HG03565 (cell line): ENCODE data around the gene CD151.

Source experiments
- ATAC-seq: cut with Tn5 transposase; IDR thresholded peaks from one replicate; pipeline ENCODE4 v1.9.1; 2021; ENCODE audit warnings: mild to moderate bottlenecking, moderate library complexity; ENCODE audit not compliant: unreplicated experiment

Gene CD151

DNA sequence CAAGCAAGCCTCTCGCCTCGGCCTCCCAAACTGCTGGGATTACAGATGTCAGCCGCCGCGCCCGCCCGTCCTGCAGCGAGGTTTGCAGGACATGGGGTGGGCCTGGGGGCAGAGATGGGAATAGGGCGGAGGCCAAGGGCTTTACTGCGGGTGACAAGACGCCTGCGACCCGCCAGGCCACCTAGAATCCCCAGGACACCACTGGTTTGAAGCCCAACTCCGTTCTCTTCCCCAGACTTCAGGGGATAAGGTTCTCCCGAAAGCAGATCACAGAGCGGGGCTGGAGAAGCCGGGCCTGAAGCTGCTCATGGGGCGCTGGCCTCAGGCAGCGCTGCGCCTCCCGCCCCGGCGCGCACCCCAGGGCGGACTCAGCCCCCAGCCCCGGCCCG lies 9.2 kb downstream of the CD151 start:
- no peak for ATAC-seq

DNA sequence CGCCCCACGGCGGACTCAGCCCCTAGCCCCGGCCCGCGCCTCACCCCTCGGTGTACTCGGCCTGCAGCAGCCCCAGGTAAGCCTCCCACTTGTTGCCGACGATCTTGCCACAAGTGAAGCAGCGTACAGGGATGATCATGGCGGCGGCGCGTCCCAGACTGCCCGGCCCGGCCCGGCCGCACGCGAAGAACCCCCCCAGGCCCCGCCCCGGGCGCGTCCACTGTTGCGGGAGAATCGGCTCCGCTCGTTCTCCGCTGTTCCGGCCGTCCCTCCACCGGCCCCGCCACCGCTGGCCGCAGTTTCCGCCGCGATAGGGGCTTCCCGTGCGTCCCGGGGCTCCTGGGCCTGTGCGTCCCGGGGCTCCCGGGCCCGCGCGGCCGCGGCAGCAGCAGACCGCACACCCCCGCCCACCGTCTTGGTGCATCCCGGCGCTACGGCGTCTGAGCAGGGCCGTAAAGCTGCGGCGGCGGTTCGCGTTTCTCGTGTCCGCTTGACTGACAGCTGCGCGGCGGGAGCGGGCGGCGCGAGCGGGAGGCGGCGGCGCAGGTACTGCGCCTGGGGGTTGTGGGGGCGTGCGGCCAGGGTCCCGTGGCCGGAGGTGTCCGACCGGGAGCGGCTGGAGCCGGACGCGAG lies 9.7 kb downstream of the CD151 start, which contains the start of the genes POLR2L and TSPAN4:
Gene POLR2L, minus strand, starts transcription at position 160 of the 633 bp plus-strand sequence. Its CDS starts 21 bp downstream, at position 139.
Gene TSPAN4, plus strand, starts transcription at position 483 of the 633 bp plus-strand sequence. CDS start 7,453 bp downstream, outside the sequence.
- peak; percentile 57 for ATAC-seq

DNA sequence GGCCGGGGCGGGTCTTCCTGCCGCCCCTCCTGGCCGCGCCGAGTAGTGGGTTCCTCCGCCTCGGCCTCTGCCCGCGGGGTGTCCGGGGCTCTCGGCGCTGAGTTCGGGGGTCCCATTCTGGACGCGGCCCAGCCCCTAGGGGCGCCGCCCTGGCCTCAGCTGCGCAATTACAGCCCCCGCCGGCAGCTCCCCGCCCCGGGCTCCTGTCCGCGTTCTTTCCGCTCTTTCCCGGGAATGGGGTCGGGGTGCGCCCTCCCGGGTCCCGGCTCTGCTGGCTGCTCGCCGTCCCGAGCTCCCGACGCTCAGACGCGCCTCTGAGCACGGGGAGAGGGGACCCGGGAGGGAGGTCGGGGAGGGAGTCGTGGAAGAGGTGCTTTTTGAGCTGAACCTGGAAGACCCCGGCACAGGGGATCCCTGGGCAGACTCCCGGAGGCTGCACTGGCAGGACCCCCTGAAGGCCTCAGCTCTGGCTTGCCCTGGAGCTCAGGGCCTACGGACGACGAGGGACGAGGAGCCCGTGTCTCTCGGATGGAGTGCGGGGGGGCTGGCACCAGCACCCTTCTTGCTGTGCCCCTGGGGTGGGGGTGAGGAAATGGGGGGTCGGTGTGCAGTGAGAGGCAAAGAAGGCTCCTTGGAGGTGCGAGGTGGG lies 10.5 kb downstream of the CD151 start:
- no peak for ATAC-seq

DNA sequence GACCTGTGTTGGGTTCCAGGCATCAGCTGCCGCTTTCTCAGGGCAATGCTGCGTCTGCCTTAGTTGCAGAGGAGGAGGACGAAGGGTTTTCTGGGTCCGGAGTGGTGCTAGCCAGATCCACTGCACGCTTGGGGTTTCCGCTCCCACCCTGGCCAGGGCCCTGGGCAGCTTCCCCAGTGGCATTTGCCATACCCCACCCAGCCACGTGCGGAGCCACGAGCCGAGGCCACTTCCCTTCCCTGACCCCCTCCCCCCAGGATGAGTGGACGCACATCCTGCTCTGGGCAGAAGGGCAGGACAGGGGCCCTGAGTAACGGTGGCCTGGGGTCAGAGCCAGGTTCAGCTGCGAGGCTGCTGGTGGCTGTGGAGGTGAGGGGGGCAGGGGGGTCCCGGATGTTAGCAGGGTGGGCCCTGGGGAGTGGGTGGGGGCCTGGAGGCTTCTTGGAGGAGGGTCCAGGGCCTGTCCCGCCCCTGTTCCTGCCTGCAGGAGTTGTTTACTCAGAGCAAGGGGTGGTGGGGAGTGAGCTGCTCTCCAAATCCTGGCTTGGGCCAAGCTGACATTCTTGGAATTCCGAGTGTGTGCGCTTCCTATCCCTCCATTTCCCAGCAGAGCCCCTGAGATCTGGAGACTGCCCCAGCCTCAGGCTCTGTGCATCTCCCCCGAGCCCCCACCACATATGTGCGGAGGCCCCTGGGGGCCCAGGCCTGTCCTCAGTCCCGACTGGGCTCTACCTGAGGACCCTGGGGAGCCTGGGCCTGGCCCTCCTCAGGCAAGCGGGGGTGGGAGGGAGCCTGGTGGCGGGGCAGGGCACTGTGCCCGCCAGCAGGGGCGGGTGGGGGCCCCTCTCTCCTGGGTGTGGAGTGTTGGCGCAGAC lies 11.3 kb downstream of the CD151 start:
- ATAC-seq: no peak

DNA sequence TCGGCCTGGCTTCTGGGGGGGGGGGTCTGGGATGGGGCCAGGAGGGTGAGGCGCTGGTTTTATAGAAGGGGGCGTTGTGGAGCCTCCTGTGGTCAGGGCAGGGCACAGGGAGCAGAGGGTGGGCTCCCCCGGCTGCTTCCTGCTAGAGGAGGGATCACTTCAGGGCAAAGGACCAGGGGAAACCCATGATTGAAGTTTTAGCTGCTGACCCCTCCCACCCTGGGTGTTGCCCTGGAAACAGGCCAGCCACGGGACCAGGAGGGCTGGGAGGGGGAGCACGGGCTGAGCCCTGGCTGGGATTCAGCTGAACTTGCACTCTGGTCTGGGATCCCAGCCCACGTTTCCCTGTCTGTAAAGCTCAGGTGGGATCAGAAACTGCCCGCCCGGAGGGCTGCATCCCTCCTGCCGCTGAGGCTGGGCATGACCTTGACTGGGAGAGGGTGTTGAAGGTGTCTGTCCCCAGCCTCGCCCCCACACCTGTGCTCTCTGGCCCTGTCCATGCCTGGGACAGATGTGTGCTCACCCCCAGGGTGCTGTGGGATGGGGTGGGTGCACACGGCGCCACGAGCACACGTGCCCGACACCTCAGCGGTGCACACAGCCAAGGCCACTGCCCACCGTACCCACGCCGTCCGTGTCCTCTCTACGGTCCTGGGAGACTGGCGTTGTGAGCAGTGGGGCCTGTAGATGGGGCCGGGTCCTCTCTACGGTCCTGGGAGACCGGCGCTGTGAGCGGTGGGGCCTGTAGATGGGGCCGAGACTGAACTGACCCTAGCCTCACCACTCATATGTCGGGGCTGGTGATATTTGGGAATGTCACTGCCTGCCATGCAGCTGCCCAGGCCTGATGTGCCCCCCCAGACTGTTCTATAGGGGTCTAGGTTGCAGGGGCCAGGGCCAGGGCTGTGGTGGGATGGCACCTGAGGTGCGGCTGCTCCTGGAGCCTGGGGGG lies 12.2 kb downstream of the CD151 start:
- no peak for ATAC-seq

DNA sequence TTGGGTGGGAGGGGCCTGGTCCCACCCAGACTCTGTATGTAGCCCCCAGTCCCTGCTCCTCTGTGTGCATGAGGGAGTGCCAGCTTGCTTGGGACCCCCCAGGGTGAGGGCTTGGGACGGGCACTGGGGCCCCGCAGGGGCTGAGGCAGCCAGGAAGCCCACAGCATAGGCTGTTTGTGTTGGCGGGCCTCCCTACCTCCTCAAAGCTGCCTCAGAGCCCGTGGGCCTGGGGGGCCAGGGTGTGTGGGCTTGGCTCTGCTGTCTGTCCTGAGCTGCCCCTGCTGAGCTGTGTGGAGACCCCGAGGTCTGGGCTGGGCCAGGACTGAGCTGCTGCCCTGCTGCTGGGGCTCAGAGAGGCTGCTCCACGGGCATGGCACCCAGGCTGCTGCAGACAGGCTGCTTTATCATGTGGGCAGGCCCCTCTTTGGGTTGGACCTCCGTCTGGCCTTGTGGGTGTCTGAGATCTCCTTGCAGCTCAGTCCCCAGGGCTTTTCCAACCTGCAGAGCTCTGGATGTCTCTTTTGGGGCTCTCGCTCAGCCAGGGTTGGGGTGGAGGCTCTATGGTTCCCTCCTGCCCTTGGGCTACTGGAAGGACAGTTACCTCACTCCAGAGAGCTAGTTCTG lies 13.2 kb downstream of the CD151 start:
- no peak for ATAC-seq

DNA sequence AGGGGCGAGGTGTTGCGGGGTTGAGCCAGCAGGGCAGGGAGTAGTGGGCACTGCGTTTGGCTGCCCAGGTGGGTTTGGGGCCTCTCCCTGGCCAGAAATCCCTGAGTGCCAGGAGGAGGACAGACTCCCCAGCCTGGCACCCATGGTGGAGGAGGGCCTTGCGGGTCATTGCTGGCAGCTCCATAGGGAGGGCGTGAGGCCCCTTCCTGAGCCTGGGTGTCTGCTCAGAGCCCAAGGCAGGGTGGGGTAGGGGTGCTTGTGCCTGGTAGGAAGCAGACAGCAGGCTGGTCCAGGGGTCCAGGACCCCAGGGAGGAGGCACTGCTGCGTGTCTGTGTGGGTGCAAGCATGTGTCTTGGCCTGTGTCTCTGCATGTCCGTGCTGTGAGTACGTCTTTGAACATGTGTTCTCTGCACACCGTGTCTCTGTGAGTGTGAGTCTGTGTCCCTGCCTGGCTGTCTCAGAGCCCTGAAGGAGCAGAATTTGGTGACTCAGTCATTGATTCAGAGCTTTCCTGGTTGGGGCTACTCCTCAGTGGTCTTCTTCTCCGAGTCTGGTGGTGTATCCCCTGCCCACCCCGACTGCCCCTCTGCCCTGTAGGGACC lies 13.8 kb downstream of the CD151 start:
- ATAC-seq: no peak

DNA sequence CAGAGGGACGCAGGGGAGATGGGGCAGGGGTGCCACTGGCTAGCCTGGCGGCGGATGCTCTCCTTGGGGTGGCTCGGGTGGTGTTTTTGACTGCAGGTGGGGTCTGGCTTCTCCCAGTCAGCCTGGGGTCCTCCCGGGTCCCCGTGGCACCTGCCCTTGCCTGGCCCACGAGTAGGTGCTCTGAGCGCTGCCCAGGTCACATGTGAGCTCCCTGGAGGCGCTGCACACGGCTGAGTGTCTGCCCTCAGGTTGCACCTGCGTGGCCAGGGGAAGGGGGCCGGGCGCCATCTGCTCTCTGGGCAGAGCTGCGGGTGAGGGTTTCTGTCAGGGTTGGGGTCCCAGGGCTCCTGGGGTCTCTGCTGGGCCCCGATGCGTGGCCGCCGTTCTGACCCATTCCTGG lies 15.1 kb downstream of the CD151 start:
- no peak for ATAC-seq

DNA sequence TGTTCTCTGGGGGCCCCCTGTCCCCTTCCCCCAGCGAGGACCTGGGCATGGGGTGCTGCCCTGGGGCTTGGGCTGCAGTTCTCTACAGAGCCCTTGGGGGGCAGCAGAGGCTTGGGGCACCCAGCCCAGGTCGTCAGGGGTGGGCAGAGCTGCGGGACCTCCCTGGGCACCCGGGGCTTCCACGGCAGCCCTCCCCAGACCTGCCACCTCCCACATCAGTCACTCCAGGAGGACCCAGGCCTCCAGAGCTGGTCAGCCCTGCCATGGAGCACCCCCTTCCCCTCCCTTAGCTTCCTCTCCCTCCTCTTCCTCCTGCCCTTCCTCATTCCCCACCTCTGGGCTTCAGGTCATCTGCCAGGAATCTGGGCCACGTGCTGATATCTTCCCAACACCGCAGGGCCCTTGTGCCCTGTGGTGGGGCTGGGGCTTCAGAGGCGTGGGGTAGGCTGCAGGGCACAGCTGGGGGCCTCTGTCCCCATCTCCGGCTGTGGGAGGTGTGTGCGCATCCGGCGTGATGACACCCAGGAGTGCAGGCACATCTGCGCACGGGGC lies 15.7 kb downstream of the CD151 start:
- ATAC-seq: no peak

DNA sequence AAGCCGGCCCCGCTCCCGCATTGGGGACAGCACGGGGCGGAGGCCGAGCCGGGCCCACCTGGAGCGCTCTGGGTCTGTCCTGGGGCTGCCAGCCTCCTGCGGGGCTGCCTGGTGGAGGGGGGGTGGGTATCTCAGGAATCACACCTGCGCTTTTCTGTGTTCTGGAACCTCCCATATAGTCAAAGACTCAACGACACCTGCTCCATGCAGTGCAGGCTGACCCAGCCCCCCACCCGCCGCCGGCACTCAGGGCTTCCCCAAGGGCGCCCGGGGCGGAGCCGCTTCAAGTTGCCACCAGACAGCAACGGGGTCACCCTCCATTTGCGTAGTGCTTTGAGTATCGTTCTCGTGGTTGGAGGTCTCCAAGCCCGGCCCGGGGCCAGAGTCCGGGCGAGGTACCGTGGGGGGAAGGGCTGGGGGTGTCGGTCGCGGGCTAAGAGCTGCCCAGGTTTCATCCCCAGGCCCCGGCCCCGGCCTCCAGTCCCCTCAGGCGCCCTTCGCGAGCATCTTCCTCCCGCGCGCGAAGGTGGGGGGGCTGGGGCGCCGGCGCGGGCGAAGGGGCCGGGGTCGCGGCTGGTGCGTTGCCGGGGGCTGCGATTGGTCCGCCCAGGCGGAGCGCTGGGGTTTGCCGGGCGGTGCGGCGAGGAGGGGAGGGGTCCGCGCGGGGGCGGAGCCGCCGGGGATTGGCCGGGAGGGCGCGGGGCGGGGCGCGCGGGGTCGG lies 16.5 kb downstream of the CD151 start:
- no peak for ATAC-seq

DNA sequence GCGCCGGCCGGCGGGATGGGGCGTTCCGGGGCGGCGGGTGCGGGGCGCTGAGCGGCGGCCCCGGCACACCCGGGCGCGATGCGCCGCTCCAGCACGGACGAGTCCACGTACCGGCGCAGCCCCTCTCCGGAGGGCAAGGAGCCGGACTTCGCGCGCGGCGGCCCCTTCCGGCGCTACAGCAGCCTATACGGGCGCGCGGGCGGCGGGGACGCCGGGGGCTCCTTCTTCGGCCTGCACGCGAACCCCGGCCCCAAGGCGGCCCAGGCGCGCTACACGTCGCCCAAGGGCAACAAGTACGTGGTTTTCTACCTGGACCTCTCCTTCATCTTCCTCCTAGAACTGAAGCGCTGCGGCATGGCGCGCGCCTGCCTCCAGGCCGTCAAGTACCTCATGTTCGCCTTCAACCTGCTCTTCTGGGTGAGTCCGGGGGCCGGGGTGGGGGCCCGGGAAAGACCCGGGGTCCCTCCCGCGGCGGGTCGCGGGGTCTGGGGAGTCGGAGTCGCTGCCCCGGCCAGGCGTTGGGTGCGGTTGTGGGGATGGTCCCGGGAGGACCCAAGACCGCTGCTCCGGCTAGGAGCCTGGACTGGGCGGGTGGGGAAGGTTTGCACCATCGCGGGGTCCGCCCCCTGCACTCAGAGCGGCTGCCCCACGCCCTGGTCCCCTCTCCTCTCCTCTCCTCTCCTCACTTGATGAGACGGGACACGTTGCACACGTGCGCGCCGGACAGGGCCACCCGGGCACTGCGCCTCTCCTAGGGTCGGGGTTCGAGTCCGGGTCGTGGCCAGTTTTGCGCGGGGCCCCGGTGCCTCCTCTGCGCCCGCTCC lies 17.4 kb downstream of the CD151 start:
- no peak for ATAC-seq

DNA sequence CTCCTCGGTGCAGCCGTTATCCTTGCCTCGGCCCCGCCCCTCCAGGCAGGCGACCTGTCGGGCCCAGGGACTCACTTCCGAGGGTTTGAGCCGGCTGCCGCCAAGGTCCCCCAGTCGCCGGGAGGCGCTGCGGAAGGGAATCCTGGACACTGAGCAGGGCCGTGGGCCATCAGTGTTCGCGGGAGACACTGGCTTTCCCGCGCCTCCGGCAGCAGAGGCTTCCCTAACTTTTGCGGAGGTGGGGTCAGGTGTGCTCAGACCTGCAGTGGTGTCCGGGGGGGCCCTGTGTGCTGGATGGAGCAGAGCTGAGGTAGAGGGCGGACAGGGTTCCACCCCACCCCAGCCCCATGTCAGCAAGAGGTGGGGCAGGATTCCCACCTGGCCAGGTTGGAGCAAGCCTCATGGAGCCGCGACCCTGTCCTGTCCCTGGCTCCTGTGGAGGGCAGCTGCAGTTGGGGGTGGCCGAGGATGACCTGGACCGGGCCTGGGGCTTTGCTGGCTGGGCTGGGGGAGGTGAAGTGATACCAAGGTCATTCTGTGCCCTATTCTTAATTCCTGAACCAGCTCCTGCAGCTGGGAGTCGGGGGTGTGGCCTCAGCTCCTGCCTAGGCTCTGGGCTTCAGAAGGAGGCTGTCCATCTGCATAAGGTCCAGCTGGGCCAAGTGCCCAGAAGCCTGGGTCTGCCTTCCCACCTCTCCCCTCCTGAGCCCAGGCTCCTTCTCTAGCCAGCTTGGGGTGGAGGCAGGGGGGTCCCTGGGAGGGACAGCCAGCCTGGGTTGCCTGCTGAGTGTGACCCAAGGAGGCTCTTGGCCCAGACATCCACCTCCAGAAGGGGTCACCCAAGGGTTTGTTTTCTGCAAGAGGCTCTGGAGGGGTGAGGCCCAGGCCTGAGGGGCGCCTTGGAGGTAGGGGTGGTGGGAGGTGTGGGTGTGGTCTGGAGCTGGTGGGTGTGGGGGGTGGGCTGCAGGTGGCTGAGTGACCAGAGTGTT lies 18.3 kb downstream of the CD151 start:
- no peak for ATAC-seq

DNA sequence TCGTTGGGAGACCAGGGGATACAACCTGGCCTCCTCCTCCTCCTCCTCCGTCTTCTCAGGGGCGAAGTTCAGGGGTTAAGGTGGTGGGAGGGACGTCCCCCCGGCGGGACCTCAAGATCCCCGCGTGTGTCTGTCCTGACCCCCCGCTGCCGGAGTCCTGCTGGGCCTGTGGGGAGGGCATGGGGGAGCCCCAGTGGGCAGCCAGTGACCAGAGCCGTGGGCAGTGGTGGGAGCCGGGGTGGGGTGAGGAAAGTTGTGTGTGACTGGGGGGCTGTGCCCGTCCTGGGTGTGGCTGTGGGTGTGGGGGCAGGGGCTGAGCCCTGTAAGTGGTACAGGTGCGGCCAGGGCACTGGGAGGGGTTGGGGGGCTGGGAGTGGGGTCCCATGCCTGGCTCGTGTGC lies 20.0 kb downstream of the CD151 start:
- ATAC-seq: no peak

DNA sequence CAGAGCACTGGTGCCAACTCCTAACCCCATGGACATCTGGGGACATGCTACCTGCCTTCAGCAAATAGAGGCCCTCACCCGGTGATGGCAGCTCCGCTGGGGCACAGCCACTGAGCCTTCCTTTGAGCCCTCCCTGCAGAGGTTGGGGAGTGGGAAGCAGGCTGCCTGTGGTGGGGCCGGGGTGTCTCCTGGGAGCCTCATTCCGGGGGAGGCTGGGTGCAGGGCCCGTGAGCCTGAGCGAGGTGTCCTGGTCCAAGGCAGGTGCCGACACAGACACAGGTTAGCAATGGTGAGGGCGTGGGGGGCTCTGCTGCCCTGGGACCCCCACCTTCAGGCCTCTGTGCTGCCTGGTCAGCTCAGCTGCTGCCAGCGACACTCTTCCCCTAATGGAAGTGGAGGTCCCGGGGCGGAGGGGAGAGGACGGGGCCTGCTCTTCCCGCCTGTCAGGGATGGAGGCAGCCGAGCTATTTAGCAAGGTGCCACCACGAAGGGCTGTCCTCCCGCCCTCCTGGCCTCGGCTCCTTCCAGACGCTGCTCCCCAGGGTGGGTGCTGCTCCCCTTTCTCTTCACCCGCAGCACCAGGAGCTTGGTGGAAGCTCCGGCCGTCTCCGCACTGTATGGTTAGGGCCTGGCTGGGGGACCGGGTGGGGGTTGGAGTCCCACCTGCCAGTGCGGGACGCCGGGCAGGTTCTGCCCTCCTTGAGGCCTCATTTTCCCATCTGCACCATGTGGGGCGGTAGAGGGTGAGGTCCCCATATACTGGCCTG lies 21.1 kb downstream of the CD151 start:
- no peak for ATAC-seq

DNA sequence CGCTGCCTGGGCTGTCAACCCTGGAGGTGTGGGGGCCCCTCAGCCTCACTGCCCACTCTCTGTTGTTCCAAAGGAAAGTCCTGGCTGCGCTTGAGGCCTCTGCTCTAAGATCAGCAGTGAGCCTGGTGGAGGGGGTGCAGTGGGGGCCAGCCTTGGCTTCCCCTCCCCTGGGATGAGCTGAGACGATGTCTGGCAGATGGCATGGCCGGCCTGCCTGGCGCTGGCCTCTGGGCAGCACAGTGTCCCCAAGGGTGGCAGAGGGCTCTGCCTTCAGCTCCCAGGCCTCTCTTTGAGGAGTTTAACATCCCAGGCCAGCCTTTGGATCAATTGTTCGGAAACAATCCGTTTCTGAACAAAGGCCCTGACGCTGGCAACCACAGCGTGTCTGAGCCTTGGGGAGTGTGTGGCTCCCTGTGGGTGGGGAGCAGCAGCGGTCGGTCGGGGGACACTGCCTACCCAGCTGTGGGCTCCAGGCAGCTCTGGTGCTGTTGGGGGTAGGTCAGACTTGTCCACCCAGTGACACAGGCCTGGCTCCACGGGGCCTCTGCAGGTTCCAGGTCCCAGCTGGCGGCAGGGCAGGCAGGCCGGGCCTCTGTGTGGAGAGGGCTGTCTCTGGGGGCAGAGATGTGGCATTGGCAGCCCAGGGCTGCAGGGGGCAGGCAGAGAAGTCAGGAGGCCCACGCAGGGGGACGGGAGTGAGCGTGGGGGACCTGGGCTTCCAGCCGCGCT lies 22.0 kb downstream of the CD151 start:
- ATAC-seq: no peak
